ENCODE results near the gene POLA1. TPM values are rescaled to one million over a fixed set of nuclear protein-coding genes. Genes with fewer than 3 reads are reported as not detected.

Gene POLA1
- total RNA-seq, 1 donor from 2014 or later = 13.2 TPM

DNA sequence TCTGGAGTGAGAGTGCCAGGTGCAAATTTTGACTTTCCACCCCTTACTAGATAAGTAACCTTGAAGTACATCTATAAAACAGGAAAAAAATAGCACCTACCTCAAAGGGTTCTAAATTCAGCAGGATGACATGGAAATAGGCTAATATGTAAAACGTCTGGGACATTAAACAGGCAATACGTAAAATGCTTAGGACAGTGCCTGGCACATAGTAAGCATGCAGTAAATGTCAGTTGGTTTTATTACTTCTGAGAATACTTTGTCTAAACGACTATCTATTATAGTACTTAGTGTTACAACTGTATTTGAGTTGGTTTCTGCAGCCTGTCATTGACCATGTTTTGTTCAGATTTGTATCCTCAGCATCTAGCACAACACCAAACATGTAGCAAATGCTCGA is 251.3 kb downstream of the POLA1 start:
- DNase-seq = no peak
- H3K27ac Mint-ChIP-seq (ENCODE audit: unreplicated experiment) = no peak overlapping the region
- TF ChIP-seq, protein P1, sequence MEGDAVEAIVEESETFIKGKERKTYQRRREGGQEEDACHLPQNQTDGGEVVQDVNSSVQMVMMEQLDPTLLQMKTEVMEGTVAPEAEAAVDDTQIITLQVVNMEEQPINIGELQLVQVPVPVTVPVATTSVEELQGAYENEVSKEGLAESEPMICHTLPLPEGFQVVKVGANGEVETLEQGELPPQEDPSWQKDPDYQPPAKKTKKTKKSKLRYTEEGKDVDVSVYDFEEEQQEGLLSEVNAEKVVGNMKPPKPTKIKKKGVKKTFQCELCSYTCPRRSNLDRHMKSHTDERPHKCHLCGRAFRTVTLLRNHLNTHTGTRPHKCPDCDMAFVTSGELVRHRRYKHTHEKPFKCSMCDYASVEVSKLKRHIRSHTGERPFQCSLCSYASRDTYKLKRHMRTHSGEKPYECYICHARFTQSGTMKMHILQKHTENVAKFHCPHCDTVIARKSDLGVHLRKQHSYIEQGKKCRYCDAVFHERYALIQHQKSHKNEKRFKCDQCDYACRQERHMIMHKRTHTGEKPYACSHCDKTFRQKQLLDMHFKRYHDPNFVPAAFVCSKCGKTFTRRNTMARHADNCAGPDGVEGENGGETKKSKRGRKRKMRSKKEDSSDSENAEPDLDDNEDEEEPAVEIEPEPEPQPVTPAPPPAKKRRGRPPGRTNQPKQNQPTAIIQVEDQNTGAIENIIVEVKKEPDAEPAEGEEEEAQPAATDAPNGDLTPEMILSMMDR (IDR thresholded peaks at IDR 0.05; ENCODE audit: partially characterized antibody, unreplicated experiment) = no peak
- H3K36me3 Mint-ChIP-seq (ENCODE audit: unreplicated experiment) = no peaks in the 10 kb centered on the region
- H3K4me3 Mint-ChIP-seq (ENCODE audit: unreplicated experiment) = no peak overlapping the region
- H3K4me1 Mint-ChIP-seq (ENCODE audit: low read depth, unreplicated experiment) = no peaks in the 10 kb centered on the region
- no peaks in the 10 kb centered on the region for H3K9me3 Mint-ChIP-seq (ENCODE audit: unreplicated experiment)
- H3K27me3 Mint-ChIP-seq (ENCODE audit: unreplicated experiment) = no peaks in the 10 kb centered on the region

DNA sequence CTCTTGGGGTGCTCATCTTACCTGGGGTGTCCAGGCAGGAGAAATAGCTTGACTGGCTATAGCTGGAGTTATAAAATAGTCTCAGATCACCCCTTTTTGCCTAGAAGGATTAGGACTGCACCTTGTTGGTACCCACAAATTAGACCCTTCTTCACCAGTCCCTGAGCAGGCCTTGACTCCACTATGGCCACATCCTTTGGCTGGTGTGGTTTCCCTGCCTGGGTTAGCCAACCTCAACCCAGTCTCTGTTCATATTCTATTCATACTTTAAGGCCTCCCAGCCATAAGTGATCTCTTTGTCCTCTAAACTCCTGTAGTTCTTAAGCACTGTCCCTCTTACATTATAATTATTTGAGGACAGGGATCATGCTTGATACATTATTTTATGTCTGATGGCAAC is 252.7 kb downstream of the POLA1 start:
- H3K27me3 Mint-ChIP-seq (ENCODE audit: unreplicated experiment) = no peaks in the 10 kb centered on the region
- DNase-seq = no peak
- TF ChIP-seq, protein P1 (IDR thresholded peaks at IDR 0.05; ENCODE audit: partially characterized antibody, unreplicated experiment) = no peak
- H3K36me3 Mint-ChIP-seq (ENCODE audit: unreplicated experiment) = no peaks in the 10 kb centered on the region
- H3K27ac Mint-ChIP-seq (ENCODE audit: unreplicated experiment) = no peak overlapping the region
- no peaks in the 10 kb centered on the region for H3K4me1 Mint-ChIP-seq (ENCODE audit: low read depth, unreplicated experiment)
- no peaks in the 10 kb centered on the region for H3K9me3 Mint-ChIP-seq (ENCODE audit: unreplicated experiment)
- H3K4me3 Mint-ChIP-seq (ENCODE audit: unreplicated experiment) = no peak overlapping the region

DNA sequence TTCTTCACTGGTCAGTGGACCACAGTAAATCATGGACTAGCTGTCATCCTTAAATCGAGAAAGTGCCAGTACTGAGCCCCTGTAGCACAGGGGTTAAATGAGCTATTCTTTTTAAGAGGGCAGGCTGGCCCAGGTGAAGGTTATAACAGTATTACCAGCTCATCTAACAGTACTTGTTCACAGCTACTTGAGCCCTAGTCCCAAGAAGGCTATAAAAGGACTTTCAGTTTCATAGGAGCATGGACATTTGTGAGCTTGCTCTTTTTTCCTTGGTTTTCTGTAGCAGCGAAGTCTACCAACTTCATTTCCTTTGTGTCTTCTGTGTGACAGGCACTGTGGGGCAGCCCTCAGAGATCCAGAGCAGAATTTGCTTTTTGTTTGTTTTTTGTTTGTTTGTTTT is 261.0 kb downstream of the POLA1 start:
- TF ChIP-seq, protein P1 (IDR thresholded peaks at IDR 0.05; ENCODE audit: partially characterized antibody, unreplicated experiment) = no peak

DNA sequence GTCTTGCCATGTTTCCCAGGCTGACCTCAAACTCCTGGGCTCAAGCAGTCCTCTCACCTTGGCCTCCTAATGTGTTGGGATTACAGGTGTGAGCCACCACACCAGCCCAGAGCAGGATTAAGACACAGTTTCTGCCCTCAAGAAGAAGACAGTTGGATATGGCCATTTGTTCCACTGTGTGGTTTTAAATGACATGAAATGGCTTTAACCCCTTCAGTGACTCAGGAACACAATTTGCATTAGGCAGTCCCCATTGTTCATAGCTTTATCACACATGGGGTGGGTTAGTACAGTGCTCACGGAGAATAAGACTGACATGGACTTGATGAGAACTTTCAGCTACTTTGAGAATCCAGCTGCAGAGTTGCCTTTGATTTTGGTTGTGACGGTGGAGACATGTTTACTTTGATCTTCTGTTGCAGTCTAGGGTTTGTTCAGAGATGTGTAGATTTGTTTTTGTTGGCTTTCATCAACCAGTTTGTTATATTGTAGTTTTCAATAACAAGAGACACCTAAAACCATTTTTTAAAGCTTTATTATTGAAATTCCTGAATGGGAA is 261.7 kb downstream of the POLA1 start:
- Mint-ChIP-seq H3K27me3 (ENCODE audit: unreplicated experiment) (no peaks in the 10 kb centered on the region), H3K36me3 (ENCODE audit: unreplicated experiment) (no peaks in the 10 kb centered on the region), H3K4me1 (ENCODE audit: low read depth, unreplicated experiment) (no peaks in the 10 kb centered on the region), H3K27ac (ENCODE audit: unreplicated experiment) (no peak overlapping the region), H3K4me3 (ENCODE audit: unreplicated experiment) (no peak overlapping the region), H3K9me3 (ENCODE audit: unreplicated experiment) (no peaks in the 10 kb centered on the region)
- TF ChIP-seq, protein P1 (IDR thresholded peaks at IDR 0.05; ENCODE audit: partially characterized antibody, unreplicated experiment) = no peak
- no peak for DNase-seq

More for the DNA sequence above, 261.0 kb downstream of the POLA1 start:
- DNase-seq = no peak
- Mint-ChIP-seq H3K27ac (ENCODE audit: unreplicated experiment) (no peak overlapping the region), H3K36me3 (ENCODE audit: unreplicated experiment) (no peaks in the 10 kb centered on the region), H3K4me3 (ENCODE audit: unreplicated experiment) (no peak overlapping the region), H3K27me3 (ENCODE audit: unreplicated experiment) (no peaks in the 10 kb centered on the region), H3K9me3 (ENCODE audit: unreplicated experiment) (no peaks in the 10 kb centered on the region), H3K4me1 (ENCODE audit: low read depth, unreplicated experiment) (no peaks in the 10 kb centered on the region)

DNA sequence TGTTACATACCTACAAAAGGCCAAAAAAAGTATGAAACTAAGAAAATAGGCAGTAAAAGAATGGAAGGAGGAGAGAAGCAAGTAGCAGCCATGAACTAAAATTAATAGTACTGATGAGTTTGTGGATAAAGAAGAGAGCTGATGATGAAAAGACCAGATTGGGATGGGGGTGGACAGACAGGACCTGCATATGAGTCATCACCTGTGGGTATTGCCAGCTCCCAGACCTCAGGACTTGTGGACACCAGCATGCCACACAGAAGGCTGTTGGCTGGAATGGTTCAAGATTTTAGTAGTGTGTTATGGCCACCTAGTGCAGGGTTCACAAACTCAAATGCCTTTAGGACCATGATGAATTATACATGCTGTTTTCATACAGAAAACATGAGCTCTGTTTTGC is 263.1 kb downstream of the POLA1 start:
- H3K4me1 Mint-ChIP-seq (ENCODE audit: low read depth, unreplicated experiment) = peaks cover 4% of the 10 kb centered on the region
- no peak for DNase-seq
- H3K27me3 Mint-ChIP-seq (ENCODE audit: unreplicated experiment) = no peaks in the 10 kb centered on the region
- H3K36me3 Mint-ChIP-seq (ENCODE audit: unreplicated experiment) = no peaks in the 10 kb centered on the region
- TF ChIP-seq, protein P1 (IDR thresholded peaks at IDR 0.05; ENCODE audit: partially characterized antibody, unreplicated experiment) = no peak
- H3K4me3 Mint-ChIP-seq (ENCODE audit: unreplicated experiment) = no peak overlapping the region
- H3K9me3 Mint-ChIP-seq (ENCODE audit: unreplicated experiment) = no peaks in the 10 kb centered on the region
- H3K27ac Mint-ChIP-seq (ENCODE audit: unreplicated experiment) = no peak overlapping the region
